H1 (cell line): ENCODE data around the gene TRIM62. TPM values are rescaled to one million over a fixed set of nuclear protein-coding genes. Genes with fewer than 3 reads are reported as not detected.

Experiments used
- BACH1 ChIP-seq: IDR thresholded peaks from 2 replicates; pipeline ENCODE4 v1.6.1; 2012; ENCODE audit warnings: low read length, improper control_type of control experiment
- POLR2AphosphoS5 ChIP-seq: IDR thresholded peaks from 2 replicates; pipeline ENCODE4 v1.6.1; 2011; ENCODE audit warnings: low read depth, low read length
- SP2 ChIP-seq: IDR thresholded peaks from 2 replicates; pipeline ENCODE4 v1.6.1; 2012; ENCODE audit warnings: mild to moderate bottlenecking, low read length, inconsistent platforms
- TAF1 ChIP-seq: IDR thresholded peaks from 2 replicates; pipeline ENCODE4 v1.6.1; 2011; ENCODE audit warnings: mild to moderate bottlenecking, low read depth, low read length
- polyA plus RNA-seq, 7 experiments: library from polyadenylated mRNA; depleted of rRNA in 3 of 7; stranded (reverse) in 5 of 7; unstranded in 2 of 7; fragments of >200 nt in 5 of 7; fragments of 200-250 nt in 2 of 7; gene quantifications; 1 replicate in 5 of 7; 2 replicates in 1 of 7; 4 replicates in 1 of 7; pipeline versions ENCODE4 v1.2.1 to v1.2.3, GENCODE V29; 2011 to 2013; ENCODE audit warnings: missing spikeins in 2 of 7, mixed read lengths in 2 of 7
- total RNA-seq: library from RNA; stranded (reverse); fragmentation: NEBNext Ultra II Directional; extraction: Animal tissue kit (Norgen Biotek cat#: 25700); gene quantifications from 2 replicates; pipeline ENCODE4 v1.2.1, GENCODE V29; 2021

The TRIM62 gene
- total and polyA plus RNA-seq, 2 of the 8 experiments (the other 6 are each of a cell fraction or from before 2014, with no cell fraction given), result 6.3 to 10.8 TPM

- TF ChIP-seq SP2 (no peak), POLR2AphosphoS5 (no peak), TAF1 (no peak), BACH1 (no peak)
- TF ChIP-seq, all 59 proteins: peak for 0
These were observed 16.0 kb downstream of the TRIM62 start (continued) for GRCh38 chr1:33165809-33166208.
